Thyroid gland (tissue), 4 donors: ENCODE measurements around the gene CCDC138. TPM values are rescaled to one million over a fixed set of nuclear protein-coding genes. Genes with fewer than 3 reads are reported as not detected.

Experiments
- DNase-seq, 2 donors: peaks; one replicate each; pipeline ENCODE4 v3.0.0-alpha.2; 2019
- H3K27ac ChIP-seq, 3 donors: fragments of 200-600 bp; sonication (generic); 1 replicate in 2 of 3; 2 replicates in 1 of 3; pipeline ENCODE4 v1.5.1; 2016 to 2019; ENCODE audit warnings: mild to moderate bottlenecking in 1 of 3, moderate library complexity in 1 of 3
- H3K27me3 ChIP-seq: fragments of 200-600 bp; sonication (generic); one replicate; pipeline ENCODE4 v1.5.1; 2019
- H3K36me3 ChIP-seq, 2 donors: fragments of 200-600 bp; sonication (generic); one replicate each; pipeline ENCODE4 v1.5.1; 2016 to 2019
- H3K4me1 ChIP-seq, 2 donors: fragments of 200-600 bp; sonication (generic); one replicate each; pipeline ENCODE4 v1.5.1; 2017 to 2019
- H3K4me3 ChIP-seq, 3 donors: fragments of 200-600 bp; sonication (generic); replicated peaks in 1 of 3; 1 replicate in 2 of 3; 2 replicates in 1 of 3; pipeline ENCODE4 v1.5.1; 2016; ENCODE audit warnings: mild to moderate bottlenecking in 1 of 3
- H3K9me3 ChIP-seq: fragments of 200-600 bp; sonication (generic); one replicate; pipeline ENCODE4 v1.5.1; 2017
- CTCF ChIP-seq, 6 experiments: fragments of 200-600 bp in 3 of 6; fragments of 450-650 bp in 3 of 6; sonication (generic) in 3 of 6; IDR thresholded peaks; one replicate each; pipeline ENCODE4 v1.5.1; 2016 to 2019; ENCODE audit warnings: antibody characterized with exemption in 6 of 6, mild to moderate bottlenecking in 2 of 6, inconsistent platforms in 1 of 6, moderate library complexity in 1 of 6
- POLR2A ChIP-seq, 2 donors: fragments of 450-650 bp; IDR thresholded peaks; one replicate each; pipeline ENCODE4 v1.6.1; 2017; ENCODE audit warnings: antibody characterized with exemption in 2 of 2, mild to moderate bottlenecking in 2 of 2, moderate library complexity in 1 of 2
- WGBS, 2 donors: methylation state at CpG; one replicate each; pipeline ENCODE4 v1.1.5; 2017; 5-methylcytosine and 5-hydroxymethylcytosine counted together
- intact Hi-C: fragments of 100-400 bp; cut with DNase I; formaldehyde crosslinking; loops from one replicate; pipeline ENCODE4 v1.15.1; 2023
- total RNA-seq, 4 donors: library from RNA; depleted of rRNA; stranded (reverse); fragments of >200 nt; gene quantifications; one replicate each; pipeline ENCODE4 v1.2.3, GENCODE V29; 2016

CCDC138 gene
- total RNA-seq, 4 donors from 2014 or later = 3.9 to 7.3 (median 5.8) TPM

GRCh38 chr2:108893277-108893676 lies 106.7 kb downstream of the CCDC138 start:
- no peaks in the 10 kb centered on the region for H3K27me3 ChIP-seq
- no peaks in the 10 kb centered on the region for H3K36me3 ChIP-seq
- no peak for DNase-seq
- no peak for TF ChIP-seq CTCF (IDR thresholded peaks at IDR 0.05)
- H3K4me3 ChIP-seq = no peak overlapping the region
- 78 to 82% methylated on average over 1 of the region's 1 CpG for WGBS, 2 donors
- intact Hi-C loops = no loop called here
- H3K4me1 ChIP-seq = no peaks in the 10 kb centered on the region
- no peaks in the 10 kb centered on the region for H3K9me3 ChIP-seq
- H3K27ac ChIP-seq = no peak overlapping the region

GRCh38 chr2:108894766-108895165 lies 108.2 kb downstream of the CCDC138 start:
- TF ChIP-seq CTCF (IDR thresholded peaks at IDR 0.05) = no peak
- TF ChIP-seq POLR2A (IDR thresholded peaks at IDR 0.05) = no peak
- intact Hi-C loops = no loop called here
- 80 to 82% methylated on average over 3 of the region's 3 CpGs for WGBS, 2 donors
- Histone ChIP-seq H3K27me3 (no peaks in the 10 kb centered on the region), H3K36me3 (no peaks in the 10 kb centered on the region), H3K27ac (no peak overlapping the region), H3K9me3 (no peaks in the 10 kb centered on the region), H3K4me1 (no peaks in the 10 kb centered on the region), H3K4me3 (no peak overlapping the region)
- DNase-seq = no peak

- no peak for DNase-seq
- H3K27me3 ChIP-seq = no peaks in the 10 kb centered on the region
- no peaks in the 10 kb centered on the region for H3K9me3 ChIP-seq
- no peaks in the 10 kb centered on the region for H3K4me1 ChIP-seq
- intact Hi-C loops = no loop called here
- TF ChIP-seq POLR2A (IDR thresholded peaks at IDR 0.05) (no peak), CTCF (IDR thresholded peaks at IDR 0.05) (no peak)
- H3K27ac ChIP-seq = no peak overlapping the region
- 91 to 93% methylated on average over 2 of the region's 2 CpGs for WGBS, 2 donors
- no peak overlapping the region for H3K4me3 ChIP-seq
- H3K36me3 ChIP-seq = no peaks in the 10 kb centered on the region
These were observed 108.6 kb downstream of the CCDC138 start for GRCh38 chr2:108895188-108895587.

GRCh38 chr2:108896741-108897140 lies 110.2 kb downstream of the CCDC138 start:
- Histone ChIP-seq H3K27me3 (no peaks in the 10 kb centered on the region), H3K36me3 (no peaks in the 10 kb centered on the region), H3K4me1 (no peaks in the 10 kb centered on the region), H3K27ac (no peak overlapping the region), H3K4me3 (no peak overlapping the region), H3K9me3 (no peaks in the 10 kb centered on the region)
- intact Hi-C loops = no loop called here
- TF ChIP-seq CTCF (IDR thresholded peaks at IDR 0.05) = no peak
- no peak for TF ChIP-seq POLR2A (IDR thresholded peaks at IDR 0.05)
- WGBS, 2 donors = 91 to 97% methylated on average over 13 of the region's 13 CpGs
- DNase-seq = no peak

- no peaks in the 10 kb centered on the region for H3K9me3 ChIP-seq
- no peak overlapping the region for H3K4me3 ChIP-seq
- no peak for TF ChIP-seq CTCF (IDR thresholded peaks at IDR 0.05)
- no peaks in the 10 kb centered on the region for H3K4me1 ChIP-seq
- intact Hi-C loops = no loop called here
- 66 to 85% methylated on average over 1 of the region's 1 CpG for WGBS, 2 donors
- no peaks in the 10 kb centered on the region for H3K27me3 ChIP-seq
- no peak for DNase-seq
- H3K27ac ChIP-seq = no peak overlapping the region
- H3K36me3 ChIP-seq = no peaks in the 10 kb centered on the region
These were observed 111.9 kb downstream of the CCDC138 start for GRCh38 chr2:108898315-108899082.
